GM12878 (cell line): ENCODE data around the gene FRAS1. TPM values are rescaled to one million over a fixed set of nuclear protein-coding genes. Genes with fewer than 3 reads are reported as not detected.

Source experiments
- ATAC-seq: fragments of 200-7000 bp; cut with Tn5 transposase; 3 replicates; pipeline ENCODE4 v1.9.1; 2020; ENCODE audit warnings: mild to moderate bottlenecking, moderate library complexity
- BruUV-seq: library from RNA; stranded (reverse); fragments of 400-500 nt; replicated peaks from 2 replicates; lab custom pipeline; 2021; lab: Mats Ljungman, UMichigan
- CTCF ChIA-PET: fragments of 300-600 bp; sonication (Branson Sonifier 250); formaldehyde crosslinking; extraction: SDS; loops from one replicate; lab custom pipeline; 2021; ENCODE audit warnings: inconsistent platforms; lab: Yijun Ruan, JAX
- POLR2A ChIA-PET: fragments of 350-600 bp; formaldehyde crosslinking; extraction: SDS; loops from one replicate; lab custom pipeline; 2021; ENCODE audit warnings: inconsistent platforms; lab: Charles Lee
- RAD21 ChIA-PET: fragments of 300-600 bp; sonication (Branson Sonifier 250); formaldehyde crosslinking; loops from one replicate; lab custom pipeline; 2023; ENCODE audit warnings: antibody characterized with exemption; ENCODE audit not compliant: unreplicated experiment; lab: Charles Lee
- SMC1A ChIA-PET: fragments of 300-600 bp; sonication (Branson Sonifier 250); formaldehyde crosslinking; loops from one replicate; lab custom pipeline; 2023; ENCODE audit not compliant: unreplicated experiment, uncharacterized antibody; lab: Charles Lee
- DNase-seq: peaks from one replicate; pipeline ENCODE4 v3.0.0-alpha.2; 2011; ENCODE audit warnings: low read depth, low spot score
- FAIRE-seq: peaks from 3 replicates; lab custom pipeline; 2011; peaks lifted over from hg19 to GRCh38; lab: Jason Lieb, UNC
- H2AFZ ChIP-seq: 2 replicates; pipeline ENCODE4 v1.6.0; 2011; ENCODE audit warnings: low read depth, low read length, control low read depth; ENCODE audit not compliant: control insufficient read depth
- H3K27ac ChIP-seq: 2 replicates; pipeline ENCODE4 v1.5.1; 2011; ENCODE audit warnings: control low read depth; ENCODE audit not compliant: control insufficient read depth, insufficient read depth
- H3K27me3 ChIP-seq, 2 experiments: replicated peaks in 1 of 2; 2 replicates each; pipeline versions ENCODE4 v1.6.0 to v1.6.1; 2011; ENCODE audit warnings: low read length in 1 of 2; ENCODE audit not compliant: control insufficient read depth in 2 of 2, insufficient read depth in 2 of 2
- H3K36me3 ChIP-seq, 2 experiments: 2 replicates each; pipeline ENCODE4 v1.5.1; 2011; ENCODE audit warnings: low read length in 1 of 2; ENCODE audit not compliant: control insufficient read depth in 2 of 2, insufficient read depth in 2 of 2
- H3K4me1 ChIP-seq: 2 replicates; pipeline ENCODE4 v1.6.1; 2011; ENCODE audit warnings: mild to moderate bottlenecking, low read length, moderate library complexity, mixed read lengths; ENCODE audit not compliant: control insufficient read depth, insufficient read depth
- H3K4me2 ChIP-seq: 2 replicates; pipeline ENCODE4 v1.6.0; 2011; ENCODE audit warnings: control low read depth; ENCODE audit not compliant: control insufficient read depth, insufficient read depth
- H3K4me3 ChIP-seq: fragments of 200-600 bp; sonication (generic); 2 replicates; pipeline ENCODE4 v1.5.1; 2016
- H3K79me2 ChIP-seq: 2 replicates; pipeline ENCODE4 v1.6.0; 2011; ENCODE audit warnings: low read length; ENCODE audit not compliant: control insufficient read depth, insufficient read depth
- H3K9ac ChIP-seq: 2 replicates; pipeline ENCODE4 v1.8.0; 2011; ENCODE audit warnings: low read length, control low read depth, mixed read lengths; ENCODE audit not compliant: control insufficient read depth, insufficient read depth
- H3K9me3 ChIP-seq: replicated peaks from 3 replicates; pipeline ENCODE4 v1.5.1; 2011; ENCODE audit warnings: mild to moderate bottlenecking, low read length; ENCODE audit not compliant: control insufficient read depth, insufficient read depth
- H4K20me1 ChIP-seq: 2 replicates; pipeline ENCODE4 v1.6.0; 2011; ENCODE audit not compliant: control insufficient read depth, insufficient read depth
- BHLHE40 ChIP-seq, 2 experiments: fragments of 450-650 bp in 1 of 2; IDR thresholded peaks; 2 replicates each; pipeline ENCODE4 v1.6.1; 2011 to 2017; ENCODE audit warnings: low read depth in 2 of 2, borderline replicate concordance in 1 of 2, improper control_type of control experiment in 1 of 2, low read length in 1 of 2, mild to moderate bottlenecking in 1 of 2
- CBFB ChIP-seq: IDR thresholded peaks from 2 replicates; pipeline ENCODE4 v1.6.1; 2016; ENCODE audit warnings: antibody characterized with exemption, low read depth
- CHD2 ChIP-seq: IDR thresholded peaks from 2 replicates; pipeline ENCODE4 v1.6.1; 2011; ENCODE audit warnings: low read depth, low read length, improper control_type of control experiment, borderline replicate concordance
- CHD4 ChIP-seq: fragments of 200-600 bp; sonication (generic); IDR thresholded peaks from 2 replicates; pipeline ENCODE4 v1.6.1; 2016; ENCODE audit warnings: mild to moderate bottlenecking
- GABPA ChIP-seq: IDR thresholded peaks from 2 replicates; pipeline ENCODE4 v1.6.1; 2014; ENCODE audit warnings: antibody characterized with exemption, low read depth, mild to moderate bottlenecking, inconsistent platforms
- NFIC ChIP-seq: IDR thresholded peaks from 2 replicates; pipeline ENCODE4 v1.6.1; 2012; ENCODE audit warnings: low read depth, mild to moderate bottlenecking, inconsistent platforms, low read length, moderate library complexity
- NFYA ChIP-seq: IDR thresholded peaks from 2 replicates; pipeline ENCODE4 v1.6.1; 2011; ENCODE audit warnings: low read depth, mild to moderate bottlenecking, low read length, improper control_type of control experiment, borderline replicate concordance
- RAD51 ChIP-seq: fragments of 450-650 bp; IDR thresholded peaks from 2 replicates; pipeline ENCODE4 v1.6.1; 2016; ENCODE audit warnings: moderate library complexity, mild to moderate bottlenecking, inconsistent platforms
- RFX5 ChIP-seq: IDR thresholded peaks from 2 replicates; pipeline ENCODE4 v1.6.1; 2011; ENCODE audit warnings: low read depth, low read length, improper control_type of control experiment
- SIN3A ChIP-seq: IDR thresholded peaks from 2 replicates; pipeline ENCODE4 v1.6.1; 2012; ENCODE audit warnings: low read depth, low read length, improper control_type of control experiment
- TAF1 ChIP-seq: IDR thresholded peaks from 2 replicates; pipeline ENCODE4 v1.6.1; 2011; ENCODE audit warnings: mild to moderate bottlenecking, low read depth, low read length, borderline replicate concordance
- ZBED1 ChIP-seq: IDR thresholded peaks from 2 replicates; pipeline ENCODE4 v1.6.1; 2016; ENCODE audit warnings: borderline replicate concordance
- WGBS: methylation state at CpG from one replicate; pipeline ENCODE4 v1.1.6; 2016; ENCODE audit warnings: low lambda C conversion rate; ENCODE audit not compliant: insufficient replicate concordance, insufficient coverage; ENCODE audit errors: missing lambda C conversion rate; 5-methylcytosine and 5-hydroxymethylcytosine counted together
- in situ Hi-C: fragments of 300-500 bp; cut with MboI; formaldehyde crosslinking; loops from 9 replicates; pipeline ENCODE4 v1.14.3; 2018; ENCODE audit warnings: mixed read lengths
- intact Hi-C: fragments of 100-400 bp; cut with micrococcal nuclease; formaldehyde crosslinking; loops from one replicate; pipeline ENCODE4 v1.14.2; 2022; ENCODE audit not compliant: unreplicated experiment
- polyA plus RNA-seq, 11 experiments: library from polyadenylated mRNA; depleted of rRNA in 4 of 11; unstranded in 6 of 11; stranded (reverse) in 5 of 11; fragments of >200 nt; fragmentation: Nextera tagmentation in 4 of 11; fragmentation: Illumina TruSeq in 1 of 11; extraction: Ambion mirVana in 4 of 11; extraction: Trizol in 1 of 11; gene quantifications; 1 replicate in 1 of 11; 2 replicates in 10 of 11; pipeline versions ENCODE4 v1.2.1 to v1.2.3, GENCODE V29; 2011 to 2016; ENCODE audit warnings: inconsistent platforms in 2 of 11, missing spikeins in 2 of 11, low read depth in 1 of 11
- total RNA-seq, 4 experiments: library from RNA; depleted of rRNA in 3 of 4; stranded (reverse); fragments of >200 nt in 3 of 4; fragmentation: Illumina TruSeq in 1 of 4; extraction: Trizol in 1 of 4; gene quantifications; 2 replicates each; pipeline versions ENCODE4 v1.2.1 to v1.2.3, GENCODE V29; 2013 to 2021
- TF ChIP-seq, protein P1 (sequence below): fragments of 450-650 bp; IDR thresholded peaks from 2 replicates; pipeline ENCODE4 v1.6.1; 2018; ENCODE audit warnings: mild to moderate bottlenecking, low read depth, moderate library complexity; ENCODE audit not compliant: partially characterized antibody

FRAS1 gene
- total and polyA plus RNA-seq, 10 of the 15 experiments (the other 5 are each of a cell fraction or from before 2014, with no cell fraction given), result 0.08 to 11.7 (median 0.20) TPM

DNA sequence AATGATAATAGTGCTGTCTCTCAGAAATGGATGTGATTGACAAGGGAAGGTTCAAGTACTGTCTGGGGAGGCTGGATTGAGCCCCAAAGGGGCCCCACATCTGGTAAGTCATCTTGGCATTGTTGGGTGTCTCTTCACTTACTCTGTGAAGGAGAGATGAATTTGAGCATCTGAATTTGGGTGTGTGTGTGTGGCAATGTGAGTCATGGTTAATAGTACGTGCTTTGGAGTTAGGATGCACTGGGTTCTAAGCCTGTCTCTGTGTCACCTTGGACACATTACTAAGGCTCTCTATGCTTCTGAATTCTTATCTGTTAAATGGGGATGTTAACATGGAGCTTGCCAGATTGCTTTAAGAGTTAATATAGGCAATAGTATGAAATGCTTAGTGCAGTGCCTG lies 80.4 kb downstream of the FRAS1 start:
- no peaks in the 10 kb centered on the region for H3K9me3 ChIP-seq
- intact Hi-C loops, result no loop called here
- SMC1A ChIA-PET, result interaction anchor here (1.2 to 3.0 kb wide), 4 partner anchors 10 to 78 kb away, joined by 3 to 11 read pairs (median 6); no protein-coding TSS in a partner anchor
- H3K4me3 ChIP-seq, result no peak overlapping the region
- 0% methylated on average over 1 of the region's 1 CpG for WGBS
- CTCF ChIA-PET, result interaction anchor here (1.5 kb wide), 1 partner anchor 10 kb away, joined by 3 read pairs; no protein-coding TSS in a partner anchor
- no peaks in the 10 kb centered on the region for H3K36me3 ChIP-seq
- POLR2A ChIA-PET, result no interaction called here
- H3K27ac ChIP-seq, result no peak overlapping the region
- H3K79me2 ChIP-seq, result no peaks in the 10 kb centered on the region
- FAIRE-seq (no peak), DNase-seq (no peak), ATAC-seq (no peak)
- in situ Hi-C loops, result no loop called here
- no peaks in the 10 kb centered on the region; a peak in 1 of 4 replicates for H3K27me3 ChIP-seq
- H3K4me1 ChIP-seq, result no peaks in the 10 kb centered on the region
- no peak overlapping the region for H2AFZ ChIP-seq
- BruUV-seq, result no TSS peak
- RAD21 ChIA-PET, result interaction anchor here (0.8 to 1.4 kb wide), 3 partner anchors 30 to 78 kb away, joined by 3 read pairs; no protein-coding TSS in a partner anchor
- H3K9ac ChIP-seq, result no peak overlapping the region
- no peak overlapping the region for H3K4me2 ChIP-seq
- TF ChIP-seq RFX5 (no peak), RAD51 (no peak), NFIC (no peak), ZBED1 (no peak), BHLHE40 (IDR thresholded peaks at IDR 0.05; ENCODE audit: borderline replicate concordance in 1 of 2, low read depth in 2 of 2, low read length in 1 of 2) (no peak), GABPA (no peak), CBFB (no peak)
- no peaks in the 10 kb centered on the region for H4K20me1 ChIP-seq

DNA sequence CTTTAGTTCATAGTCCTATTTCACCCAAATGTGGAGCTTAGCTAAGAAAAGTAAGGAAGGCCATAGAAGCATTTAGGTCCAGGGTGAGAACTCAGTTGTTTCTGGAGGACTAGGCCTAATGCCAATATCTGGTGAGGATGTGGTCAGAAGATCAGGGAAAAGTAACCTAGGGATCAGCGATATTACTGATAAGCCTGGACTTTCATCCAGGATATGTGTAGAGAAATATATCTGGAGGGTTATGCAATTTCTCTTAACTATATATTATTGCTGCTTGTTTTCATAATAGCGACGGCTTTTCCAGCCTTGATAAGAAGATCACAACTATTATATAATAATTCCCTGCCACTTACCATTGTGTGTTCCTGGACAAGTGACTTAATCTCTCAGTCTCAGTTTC lies 81.1 kb downstream of the FRAS1 start:
- RAD21 ChIA-PET, result interaction anchor here (0.8 to 1.6 kb wide), 4 partner anchors 8 to 79 kb away, joined by 3 to 6 read pairs (median 3); no protein-coding TSS in a partner anchor
- in situ Hi-C loops, result no loop called here
- no peak for TF ChIP-seq SIN3A
- no peak for TF ChIP-seq CHD4
- no peak for TF ChIP-seq TAF1
- TF ChIP-seq, protein P1, sequence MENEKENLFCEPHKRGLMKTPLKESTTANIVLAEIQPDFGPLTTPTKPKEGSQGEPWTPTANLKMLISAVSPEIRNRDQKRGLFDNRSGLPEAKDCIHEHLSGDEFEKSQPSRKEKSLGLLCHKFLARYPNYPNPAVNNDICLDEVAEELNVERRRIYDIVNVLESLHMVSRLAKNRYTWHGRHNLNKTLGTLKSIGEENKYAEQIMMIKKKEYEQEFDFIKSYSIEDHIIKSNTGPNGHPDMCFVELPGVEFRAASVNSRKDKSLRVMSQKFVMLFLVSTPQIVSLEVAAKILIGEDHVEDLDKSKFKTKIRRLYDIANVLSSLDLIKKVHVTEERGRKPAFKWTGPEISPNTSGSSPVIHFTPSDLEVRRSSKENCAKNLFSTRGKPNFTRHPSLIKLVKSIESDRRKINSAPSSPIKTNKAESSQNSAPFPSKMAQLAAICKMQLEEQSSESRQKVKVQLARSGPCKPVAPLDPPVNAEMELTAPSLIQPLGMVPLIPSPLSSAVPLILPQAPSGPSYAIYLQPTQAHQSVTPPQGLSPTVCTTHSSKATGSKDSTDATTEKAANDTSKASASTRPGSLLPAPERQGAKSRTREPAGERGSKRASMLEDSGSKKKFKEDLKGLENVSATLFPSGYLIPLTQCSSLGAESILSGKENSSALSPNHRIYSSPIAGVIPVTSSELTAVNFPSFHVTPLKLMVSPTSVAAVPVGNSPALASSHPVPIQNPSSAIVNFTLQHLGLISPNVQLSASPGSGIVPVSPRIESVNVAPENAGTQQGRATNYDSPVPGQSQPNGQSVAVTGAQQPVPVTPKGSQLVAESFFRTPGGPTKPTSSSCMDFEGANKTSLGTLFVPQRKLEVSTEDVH, result no peak
- no peak for TF ChIP-seq CHD2
- no peak for TF ChIP-seq NFYA
- TF ChIP-seq, all 136 proteins: peak for 0

More for the DNA sequence above, 81.1 kb downstream of the FRAS1 start:
- Histone ChIP-seq H3K9ac (no peak overlapping the region), H3K4me2 (no peak overlapping the region), H3K4me1 (no peaks in the 10 kb centered on the region), H2AFZ (no peak overlapping the region), H3K9me3 (no peaks in the 10 kb centered on the region), H3K4me3 (no peak overlapping the region), H3K36me3 (no peaks in the 10 kb centered on the region), H4K20me1 (no peaks in the 10 kb centered on the region), H3K27ac (no peak overlapping the region), H3K79me2 (no peaks in the 10 kb centered on the region), H3K27me3 (no peaks in the 10 kb centered on the region; a peak in 1 of 4 replicates)
- SMC1A ChIA-PET, result interaction anchor here (1.1 to 3.1 kb wide), 6 partner anchors 8 to 79 kb away, joined by 3 to 12 read pairs (median 8); no protein-coding TSS in a partner anchor
- FAIRE-seq (no peak), ATAC-seq (no peak), DNase-seq (no peak)
- intact Hi-C loops, result no loop called here
- CTCF ChIA-PET, result interaction anchor here (1.1 to 1.5 kb wide), 2 partner anchors 9 to 62 kb away, joined by 3 read pairs; no protein-coding TSS in a partner anchor
- BruUV-seq, result no TSS peak
- POLR2A ChIA-PET, result interaction anchor here (1.5 kb wide), 1 partner anchor 23 kb away, joined by 3 read pairs; no protein-coding TSS in a partner anchor
- 56% methylated on average over 3 of the region's 3 CpGs for WGBS
